ENCODE results near the gene CYTH1.

The CYTH1 gene

GRCh38 chr17:78647032-78647431 lies 135.0 kb downstream of the CYTH1 start:
- no peak for DNase-seq (ENCODE audit: low read depth)

DNA sequence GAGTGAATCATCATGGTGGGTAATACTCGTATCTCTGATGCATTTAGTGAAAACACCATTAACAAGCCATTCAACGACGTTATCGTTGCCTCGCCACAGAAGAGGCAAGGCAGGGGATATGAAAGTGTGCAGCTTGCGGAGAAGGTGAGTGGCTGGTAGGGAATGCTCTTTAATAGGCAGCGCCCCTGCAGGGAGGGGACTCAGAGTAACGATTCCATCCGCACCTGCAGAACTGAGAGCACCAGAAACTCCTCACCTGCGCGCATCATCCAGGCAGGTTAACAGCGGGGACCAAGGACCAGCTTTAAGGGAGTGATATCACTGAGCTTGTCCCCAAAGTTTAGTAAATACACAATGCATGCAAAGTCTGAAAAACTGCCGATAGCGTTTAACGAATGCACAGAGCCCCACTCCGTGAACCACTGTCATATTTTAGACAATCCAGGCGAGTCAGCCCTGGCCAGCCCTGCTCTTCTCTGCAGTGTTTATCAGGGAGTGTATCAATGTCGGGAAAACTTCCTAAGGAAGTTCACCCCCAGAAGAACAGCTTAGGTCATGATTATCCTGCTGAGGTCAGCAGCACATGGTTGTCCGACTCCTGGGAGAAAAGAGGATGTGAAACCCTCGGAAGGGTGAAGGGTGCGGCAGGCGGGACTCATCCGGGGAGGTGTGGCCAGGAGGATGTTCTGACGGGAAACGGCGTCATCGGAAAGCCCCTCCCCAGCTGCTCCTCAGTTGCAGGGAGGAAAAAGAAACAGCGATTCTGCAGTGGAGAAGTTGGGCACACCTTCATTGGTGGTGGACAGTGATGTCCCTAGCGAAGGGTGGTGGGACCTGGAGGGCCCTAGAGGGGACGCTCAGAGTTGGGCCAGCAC lies 136.4 kb downstream of the CYTH1 start:
- no peak for DNase-seq (ENCODE audit: low read depth)

DNA sequence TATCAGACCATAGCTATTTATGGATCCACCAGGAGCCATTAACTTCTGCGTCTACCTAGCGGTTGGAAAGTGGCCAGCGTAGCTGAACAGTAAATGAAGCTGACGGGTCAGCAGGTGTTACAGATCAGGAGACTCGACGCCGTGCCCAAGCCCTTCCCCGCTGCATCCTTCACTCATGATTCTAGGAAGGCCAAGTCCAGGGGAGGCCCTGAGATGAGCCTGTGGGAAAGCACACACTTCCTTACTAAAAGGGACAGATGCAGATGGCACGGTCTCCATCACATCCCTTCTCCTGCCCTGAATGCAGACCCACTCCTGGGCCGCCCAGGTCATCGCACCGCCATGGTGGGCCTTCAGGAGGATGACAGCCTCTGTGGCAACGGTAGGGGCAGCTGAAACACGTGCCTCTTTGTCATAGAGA lies 137.1 kb downstream of the CYTH1 start:
- no peak for DNase-seq (ENCODE audit: low read depth)

GRCh38 chr17:78644224-78644623 lies 137.8 kb downstream of the CYTH1 start:
- DNase-seq (ENCODE audit: low read depth), result no peak

- DNase-seq (ENCODE audit: low read depth), result no peak
These were observed 138.7 kb downstream of the CYTH1 start for GRCh38 chr17:78643326-78643725.

DNA sequence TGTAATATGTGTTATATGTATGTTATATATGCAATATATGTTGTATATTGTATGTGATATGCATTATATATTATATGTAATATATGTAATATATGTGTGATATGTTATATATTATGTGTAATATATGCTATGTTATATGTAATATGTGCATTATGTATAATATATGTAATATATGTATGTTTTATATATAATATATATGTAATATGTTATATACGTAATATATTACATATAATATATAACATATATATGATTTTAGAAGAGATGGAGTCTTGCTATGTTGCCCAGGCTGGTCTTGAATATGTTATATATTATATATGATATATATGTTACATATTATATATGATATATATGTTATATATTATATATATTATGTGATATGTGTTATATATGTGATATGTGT lies 139.4 kb downstream of the CYTH1 start:
- DNase-seq (ENCODE audit: low read depth), result no peak

GRCh38 chr17:78641666-78642065 lies 140.4 kb downstream of the CYTH1 start:
- no peak for DNase-seq (ENCODE audit: low read depth)

GRCh38 chr17:78641243-78641642 lies 140.8 kb downstream of the CYTH1 start:
- DNase-seq (ENCODE audit: low read depth), result no peak

DNA sequence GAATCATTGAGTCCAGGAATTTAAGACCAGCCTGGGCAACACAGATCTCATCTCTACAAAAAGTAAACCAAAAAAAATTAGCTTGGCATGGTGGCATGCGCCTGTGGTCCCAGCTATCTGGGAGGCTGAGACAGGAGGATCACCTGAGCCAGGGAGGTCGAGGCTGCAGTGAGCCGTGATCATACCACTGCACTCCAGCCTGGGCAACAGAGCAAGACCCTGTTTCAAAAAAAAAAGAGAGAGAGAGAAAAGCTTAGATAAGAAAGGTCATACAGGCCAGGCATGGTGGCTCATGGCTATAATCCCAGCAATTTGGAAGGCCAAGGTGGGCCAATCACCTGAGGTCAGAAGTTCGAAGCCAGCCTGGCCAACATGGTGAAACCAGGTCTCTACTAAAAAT lies 141.4 kb downstream of the CYTH1 start:
- DNase-seq (ENCODE audit: low read depth), result no peak

GRCh38 chr17:78637643-78638420 lies 144.2 kb downstream of the CYTH1 start:
- no peak for DNase-seq (ENCODE audit: low read depth)

DNA sequence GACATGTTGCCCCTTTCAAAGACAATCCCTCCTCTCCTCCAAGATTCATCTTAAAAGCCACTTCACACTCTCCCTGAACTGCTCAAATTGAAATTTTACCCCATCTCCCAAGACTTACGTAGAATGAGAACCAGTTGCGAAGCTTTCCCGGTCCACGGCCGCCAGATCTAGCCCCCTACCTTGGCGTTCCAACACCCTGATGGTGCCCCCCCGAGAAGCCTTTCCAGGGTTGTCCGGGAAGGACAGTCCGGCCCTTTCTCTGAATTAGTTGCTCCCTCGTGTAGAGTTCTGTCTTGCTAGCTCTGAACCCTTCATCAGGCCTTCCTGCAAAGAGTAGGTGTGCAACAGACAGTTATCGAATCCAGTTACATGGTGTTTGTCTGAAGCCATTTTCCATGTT lies 144.9 kb downstream of the CYTH1 start:
- DNase-seq (ENCODE audit: low read depth), result no peak

DNA sequence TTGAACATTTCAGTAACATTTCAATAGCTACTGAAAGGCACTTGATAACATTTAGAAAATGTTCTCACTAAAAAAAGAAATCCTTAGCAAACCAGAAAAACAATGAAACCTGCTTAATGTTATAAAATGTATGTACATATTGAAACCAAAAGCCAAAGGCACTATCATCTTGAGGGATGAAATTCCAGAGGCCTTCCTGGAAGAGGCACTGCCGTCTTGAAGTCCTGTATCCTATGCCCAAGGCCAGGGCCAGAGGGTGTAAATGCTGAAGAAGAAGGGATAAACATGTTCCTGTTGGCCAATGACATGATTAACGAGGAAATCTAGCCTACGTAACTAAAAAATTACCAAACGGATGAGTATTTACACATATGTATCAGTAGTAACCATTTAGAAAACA lies 147.9 kb downstream of the CYTH1 start:
- DNase-seq (ENCODE audit: low read depth), result no peak

- DNase-seq (ENCODE audit: low read depth), result no peak
These were observed 152.6 kb downstream of the CYTH1 start for GRCh38 chr17:78629436-78629995.

DNA sequence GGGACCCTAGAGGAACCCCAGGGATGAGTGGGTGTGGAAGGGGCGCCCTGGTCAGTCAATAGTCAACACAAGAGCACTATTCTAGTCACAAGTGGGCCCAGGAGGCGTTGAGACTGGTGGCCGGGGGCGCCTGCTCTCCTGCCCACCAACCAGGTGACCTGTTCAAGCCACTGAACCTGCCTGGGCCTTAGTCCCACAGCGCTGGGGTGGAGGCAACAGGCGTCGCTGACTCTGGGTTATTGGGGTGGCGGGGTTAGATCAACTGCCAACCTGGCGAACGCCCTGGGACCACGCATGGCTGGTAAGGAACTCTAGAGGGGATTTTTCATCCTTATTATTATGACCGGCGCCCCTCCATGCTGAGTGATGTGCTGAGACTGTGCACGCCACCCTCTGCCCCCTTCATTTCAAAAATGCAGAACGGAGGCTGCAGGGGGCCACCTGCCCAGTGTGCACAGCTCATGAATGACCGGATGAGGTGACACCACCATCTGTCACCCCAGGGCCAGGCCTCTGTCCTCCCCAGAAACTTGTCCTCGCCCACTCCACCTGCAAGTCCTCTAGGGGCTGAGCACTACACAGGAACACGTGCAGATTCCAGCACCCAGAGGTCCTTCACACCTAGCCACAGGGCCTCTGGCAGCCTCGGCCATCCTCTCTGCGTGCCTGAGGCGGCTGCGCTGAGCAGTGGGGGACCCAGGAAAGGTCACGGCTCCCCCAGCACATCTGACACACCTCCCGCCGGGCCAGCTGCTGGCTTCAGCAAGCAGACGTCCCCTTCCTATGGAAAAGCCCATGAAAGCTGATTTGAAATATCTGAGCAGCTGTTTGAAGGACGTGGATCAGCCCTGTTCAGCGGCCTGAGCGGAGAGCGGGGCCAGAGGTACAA lies 153.3 kb downstream of the CYTH1 start:
- DNase-seq (ENCODE audit: low read depth), result no peak

DNA sequence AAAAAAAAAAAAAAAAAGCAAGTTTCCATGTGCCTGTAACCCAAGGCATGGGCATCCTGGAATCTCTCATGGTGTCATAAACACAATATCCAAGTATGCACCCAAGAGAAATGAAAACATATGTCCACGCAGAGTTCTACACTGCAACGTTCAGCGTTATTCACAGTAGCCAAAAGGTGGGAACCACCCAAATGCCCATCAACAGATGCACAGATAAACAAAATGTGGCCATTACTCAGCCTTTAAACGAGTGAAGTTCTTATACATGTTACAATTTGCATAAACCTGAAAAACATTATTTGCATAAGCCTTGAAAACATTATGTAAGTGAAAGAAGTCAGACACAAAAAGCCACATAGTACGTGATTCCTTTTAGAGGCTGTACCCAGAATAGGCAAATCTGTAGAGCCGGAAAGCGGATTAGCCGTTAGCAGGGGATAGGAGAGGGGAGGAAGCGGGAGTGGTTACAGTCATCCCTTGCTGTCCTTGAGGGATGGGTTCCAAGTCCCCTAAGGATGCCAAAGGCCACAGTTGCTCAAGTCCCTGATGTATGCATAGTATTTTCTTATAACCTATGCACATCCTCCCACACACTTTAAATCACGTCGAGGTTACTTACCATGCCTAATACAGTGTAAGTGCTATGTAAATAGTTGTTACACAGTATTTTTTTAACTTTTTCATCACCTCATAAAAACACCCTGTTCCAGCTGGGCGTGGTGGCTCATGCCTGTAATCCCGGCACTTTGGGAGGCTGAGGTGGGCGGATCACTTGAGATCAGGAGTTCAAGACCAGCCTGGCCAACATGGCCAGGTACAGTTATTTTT lies 157.5 kb downstream of the CYTH1 start:
- no peak for DNase-seq (ENCODE audit: low read depth)
